IgD-negative memory B cell (primary cell): ENCODE data around the gene MYRIP. TPM values are rescaled to one million over a fixed set of nuclear protein-coding genes. Genes with fewer than 3 reads are reported as not detected.
A peak's percentile ranks its signal among the peaks of the same experiment; 100 is the strongest.

Source experiments
- H3K27ac Mint-ChIP-seq, 3 donors: one replicate each; pipeline ENCODE4 v1.8.0; 2020 to 2022; ENCODE audit warnings: mild to moderate bottlenecking in 3 of 3, mixed read lengths in 3 of 3, moderate library complexity in 1 of 3
- H3K27me3 Mint-ChIP-seq: one replicate; pipeline ENCODE4 v1.8.0; 2021; ENCODE audit warnings: mixed read lengths
- H3K36me3 Mint-ChIP-seq: one replicate; pipeline ENCODE4 v1.8.0; 2020; ENCODE audit warnings: mild to moderate bottlenecking, mixed read lengths
- H3K4me1 Mint-ChIP-seq, 3 donors: one replicate each; pipeline ENCODE4 v1.8.0; 2020 to 2022; ENCODE audit warnings: mixed read lengths in 3 of 3, mild to moderate bottlenecking in 1 of 3
- H3K4me3 Mint-ChIP-seq, 4 donors: one replicate each; pipeline ENCODE4 v1.8.0; 2020 to 2022; ENCODE audit warnings: mild to moderate bottlenecking in 4 of 4, mixed read lengths in 4 of 4, moderate library complexity in 3 of 4
- H3K9me3 Mint-ChIP-seq, 3 donors: one replicate each; pipeline ENCODE4 v1.8.0; 2020 to 2021; ENCODE audit warnings: mixed read lengths in 3 of 3, mild to moderate bottlenecking in 1 of 3
- polyA plus RNA-seq: library from polyadenylated mRNA; unstranded; fragments of 300-500 nt; fragmentation: Illumina TruSeq; gene quantifications from one replicate; pipeline ENCODE4 v1.2.3, GENCODE V29; 2021

MYRIP gene
- polyA plus RNA-seq, 1 donor from 2014 or later = 0.11 TPM

DNA sequence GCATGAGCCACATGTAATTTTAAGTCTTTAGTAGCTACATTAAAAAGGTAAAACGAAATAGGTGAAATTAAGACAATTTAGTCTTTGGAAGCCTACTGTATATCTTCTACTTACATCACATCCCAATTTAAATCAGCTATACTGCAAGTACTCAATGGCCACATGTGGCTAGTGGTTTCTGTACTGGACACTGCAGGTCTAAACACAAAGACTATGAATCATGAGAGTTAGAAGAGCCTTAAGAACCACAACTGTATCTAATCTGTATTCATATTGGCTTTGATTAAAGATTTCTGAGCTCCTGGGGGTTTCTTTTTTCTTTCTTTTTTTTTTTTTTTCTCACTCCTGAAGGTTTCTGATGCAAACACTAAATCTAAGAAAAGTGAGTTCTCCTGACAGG lies 497.8 kb downstream of the MYRIP start:
- H3K36me3 Mint-ChIP-seq = no peaks in the 10 kb centered on the region
- peak overlapping the region in 1 of 4 donors; percentile 45 for H3K4me3 Mint-ChIP-seq
- no peaks in the 10 kb centered on the region for H3K9me3 Mint-ChIP-seq
- no peak overlapping the region for H3K27ac Mint-ChIP-seq
- no peaks in the 10 kb centered on the region for H3K27me3 Mint-ChIP-seq
- H3K4me1 Mint-ChIP-seq = peaks cover 7 to 21% (median 14%) of the 10 kb centered on the region in 3 donors

DNA sequence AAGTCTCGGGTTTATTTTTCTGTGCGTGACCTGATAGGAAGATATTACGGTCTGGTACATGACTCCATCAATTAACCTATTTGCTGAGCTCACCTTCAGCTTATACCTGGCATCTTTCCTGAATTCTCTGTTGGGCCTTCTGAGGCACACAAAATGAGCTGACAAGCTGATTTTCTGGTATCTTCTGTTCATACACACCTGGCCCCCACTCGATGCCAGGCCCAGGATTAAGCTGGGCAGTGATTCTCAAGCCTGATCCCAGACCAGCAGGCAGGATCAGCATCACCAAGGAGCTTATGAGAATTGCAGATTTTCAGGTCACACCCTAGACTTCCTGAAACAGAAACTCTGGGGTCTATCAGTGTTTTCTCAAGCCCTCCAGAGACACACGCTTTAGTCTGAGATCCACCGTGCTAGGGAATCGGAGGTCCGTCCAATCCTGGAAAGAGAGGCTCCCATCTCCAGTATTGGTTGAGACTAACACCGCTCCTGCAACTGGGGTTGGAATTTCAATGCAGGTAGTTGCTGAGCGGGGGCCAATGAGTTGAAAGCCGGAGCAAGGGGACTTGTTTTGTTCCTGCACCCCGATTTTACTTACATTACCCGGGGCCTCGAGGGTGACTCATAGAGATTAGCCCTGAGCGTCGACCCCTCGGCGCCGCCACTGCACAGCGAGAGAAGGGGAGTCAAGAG lies 499.5 kb downstream of the MYRIP start:
- no peaks in the 10 kb centered on the region for H3K9me3 Mint-ChIP-seq
- no peaks in the 10 kb centered on the region for H3K36me3 Mint-ChIP-seq
- peak overlapping the region; percentile 99 to 100 (median 99) for H3K27ac Mint-ChIP-seq
- H3K27me3 Mint-ChIP-seq = no peaks in the 10 kb centered on the region
- H3K4me1 Mint-ChIP-seq = peaks cover 7 to 33% (median 19%) of the 10 kb centered on the region in 3 donors
- H3K4me3 Mint-ChIP-seq = peak overlapping the region; percentile 100

DNA sequence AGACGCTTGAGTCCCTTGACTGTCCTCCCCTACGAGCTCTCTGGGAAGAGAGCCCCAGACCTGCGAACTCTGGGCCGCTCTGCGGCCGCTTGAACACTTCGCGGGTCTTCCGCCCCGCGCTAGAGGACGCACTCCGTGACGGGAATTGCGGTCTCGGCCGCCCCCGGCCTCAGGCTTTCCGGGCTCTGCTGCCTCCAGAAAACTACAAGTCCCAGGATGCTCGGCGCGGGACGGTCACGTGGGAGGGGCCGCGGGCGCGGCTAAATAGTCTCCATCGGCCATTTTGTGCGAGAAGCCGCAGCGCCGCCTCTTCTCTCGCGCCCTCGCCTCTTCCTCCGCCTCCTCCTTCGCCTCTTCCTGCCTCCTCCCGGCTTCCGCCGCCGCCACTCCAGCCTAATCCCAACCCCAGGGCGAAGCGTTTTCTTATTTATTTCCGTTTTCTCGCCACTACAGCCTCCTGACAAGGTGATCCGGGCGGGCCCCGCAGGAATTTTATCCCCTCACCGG lies 500.1 kb downstream of the MYRIP start, which contains the start of gene EIF1B:
Gene EIF1B, plus strand, starts transcription at position 290 of the 507 bp plus-strand sequence. CDS start 235 bp downstream, outside the sequence.
- Mint-ChIP-seq H3K27me3 (no peaks in the 10 kb centered on the region), H3K4me3 (peak within 1 kb of the TSS; percentile 100), H3K9me3 (no peaks in the 10 kb centered on the region), H3K4me1 (peaks cover 7 to 37% (median 19%) of the 10 kb centered on the region in 3 donors), H3K36me3 (no peaks in the 10 kb centered on the region), H3K27ac (peak within 1 kb of the TSS; percentile 99 to 100 (median 99))
